ENCODE data around the gene PTBP2. TPM values are rescaled to one million over a fixed set of nuclear protein-coding genes. Genes with fewer than 3 reads are reported as not detected.

PTBP2 gene
- total RNA-seq, 1 donor from 2014 or later = 26.1 TPM

DNA sequence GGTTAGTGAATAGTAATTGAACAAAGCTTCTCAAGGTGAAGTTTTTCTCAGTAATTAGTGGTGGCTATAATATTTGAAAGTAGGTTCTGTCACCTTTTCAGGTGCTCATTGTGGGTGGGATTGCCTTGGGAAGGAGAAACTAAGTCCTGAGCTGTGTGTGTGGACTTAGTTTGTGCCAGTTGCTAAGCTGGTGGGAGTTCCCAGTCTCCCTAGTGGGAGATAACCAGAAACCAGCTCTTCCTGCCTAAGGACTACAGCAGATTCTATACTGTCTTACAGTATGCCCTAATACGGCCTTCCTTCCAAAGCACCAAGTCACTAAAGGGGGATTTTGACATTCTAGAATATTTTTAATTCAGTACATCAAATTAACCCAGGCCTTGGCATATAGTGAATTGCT, 94.3 kb downstream of the PTBP2 start:
- DNase-seq (ENCODE audit: extremely low spot score, unreplicated experiment) = no peak
- Mint-ChIP-seq H3K36me3 (ENCODE audit: unreplicated experiment) (peaks cover 43% of the 10 kb centered on the region), H3K27ac (ENCODE audit: unreplicated experiment) (no peak overlapping the region), H3K4me1 (ENCODE audit: unreplicated experiment) (peaks cover 17% of the 10 kb centered on the region), H3K27me3 (ENCODE audit: unreplicated experiment) (no peaks in the 10 kb centered on the region), H3K9me3 (ENCODE audit: unreplicated experiment) (peaks cover 5% of the 10 kb centered on the region), H3K4me3 (ENCODE audit: unreplicated experiment) (no peak overlapping the region)
- no peak for TF ChIP-seq CTCF (IDR thresholded peaks at IDR 0.05)

DNA sequence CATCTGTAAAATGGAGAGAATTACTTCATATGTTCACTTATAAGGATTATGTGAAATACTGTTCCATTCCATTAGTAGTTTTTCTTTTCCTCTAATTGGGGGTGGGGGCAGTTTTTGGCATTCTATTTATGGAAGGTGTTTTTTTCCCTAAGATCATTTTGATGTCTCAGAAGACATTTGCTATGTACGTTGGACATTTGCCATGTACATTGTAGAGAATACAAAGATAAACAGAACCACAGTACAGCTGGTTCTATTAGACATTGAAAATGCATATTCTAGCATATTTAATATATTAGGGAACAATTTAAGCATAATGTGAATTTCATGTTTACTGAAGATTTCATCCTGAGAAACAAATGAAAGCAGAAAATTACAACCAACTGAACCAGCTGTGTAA, 98.5 kb downstream of the PTBP2 start:
- peaks cover 20% of the 10 kb centered on the region for H3K36me3 Mint-ChIP-seq (ENCODE audit: unreplicated experiment)
- peaks cover 17% of the 10 kb centered on the region for H3K4me1 Mint-ChIP-seq (ENCODE audit: unreplicated experiment)
- no peak overlapping the region for H3K4me3 Mint-ChIP-seq (ENCODE audit: unreplicated experiment)
- no peaks in the 10 kb centered on the region for H3K27me3 Mint-ChIP-seq (ENCODE audit: unreplicated experiment)
- H3K9me3 Mint-ChIP-seq (ENCODE audit: unreplicated experiment) = no peaks in the 10 kb centered on the region
- H3K27ac Mint-ChIP-seq (ENCODE audit: unreplicated experiment) = peak overlapping the region; percentile 28
- no peak for DNase-seq (ENCODE audit: extremely low spot score, unreplicated experiment)
- TF ChIP-seq CTCF (IDR thresholded peaks at IDR 0.05) = no peak

GRCh38 chr1:96820671-96821070, 99.1 kb downstream of the PTBP2 start:
- no peaks in the 10 kb centered on the region for H3K9me3 Mint-ChIP-seq (ENCODE audit: unreplicated experiment)
- peaks cover 15% of the 10 kb centered on the region for H3K36me3 Mint-ChIP-seq (ENCODE audit: unreplicated experiment)
- H3K27me3 Mint-ChIP-seq (ENCODE audit: unreplicated experiment) = no peaks in the 10 kb centered on the region
- peaks cover 17% of the 10 kb centered on the region for H3K4me1 Mint-ChIP-seq (ENCODE audit: unreplicated experiment)
- DNase-seq (ENCODE audit: extremely low spot score, unreplicated experiment) = no peak
- H3K4me3 Mint-ChIP-seq (ENCODE audit: unreplicated experiment) = no peak overlapping the region
- TF ChIP-seq CTCF (IDR thresholded peaks at IDR 0.05) = no peak
- peak overlapping the region; percentile 40 for H3K27ac Mint-ChIP-seq (ENCODE audit: unreplicated experiment)

GRCh38 chr1:96825231-96825630, 103.6 kb downstream of the PTBP2 start:
- H3K27ac Mint-ChIP-seq (ENCODE audit: unreplicated experiment) = no peak overlapping the region
- H3K9me3 Mint-ChIP-seq (ENCODE audit: unreplicated experiment) = no peaks in the 10 kb centered on the region
- DNase-seq (ENCODE audit: extremely low spot score, unreplicated experiment) = no peak
- no peak overlapping the region for H3K4me3 Mint-ChIP-seq (ENCODE audit: unreplicated experiment)
- TF ChIP-seq CTCF (IDR thresholded peaks at IDR 0.05) = no peak
- H3K27me3 Mint-ChIP-seq (ENCODE audit: unreplicated experiment) = no peaks in the 10 kb centered on the region
- H3K36me3 Mint-ChIP-seq (ENCODE audit: unreplicated experiment) = peaks cover 8% of the 10 kb centered on the region
- H3K4me1 Mint-ChIP-seq (ENCODE audit: unreplicated experiment) = peaks cover 5% of the 10 kb centered on the region

GRCh38 chr1:96825950-96826576, 104.5 kb downstream of the PTBP2 start:
- H3K9me3 Mint-ChIP-seq (ENCODE audit: unreplicated experiment) = no peaks in the 10 kb centered on the region
- no peak for TF ChIP-seq CTCF (IDR thresholded peaks at IDR 0.05)
- no peak overlapping the region for H3K4me3 Mint-ChIP-seq (ENCODE audit: unreplicated experiment)
- peaks cover 8% of the 10 kb centered on the region for H3K36me3 Mint-ChIP-seq (ENCODE audit: unreplicated experiment)
- H3K27me3 Mint-ChIP-seq (ENCODE audit: unreplicated experiment) = no peaks in the 10 kb centered on the region
- H3K4me1 Mint-ChIP-seq (ENCODE audit: unreplicated experiment) = no peaks in the 10 kb centered on the region
- no peak for DNase-seq (ENCODE audit: extremely low spot score, unreplicated experiment)
- no peak overlapping the region for H3K27ac Mint-ChIP-seq (ENCODE audit: unreplicated experiment)
